Measurements from ENCODE around the gene PLA2G2D. TPM values are rescaled to one million over a fixed set of nuclear protein-coding genes. Genes with fewer than 3 reads are reported as not detected.

PLA2G2D gene
- total and polyA plus RNA-seq, 9 of the 15 experiments (the other 6 are each of a cell fraction or from before 2014, with no cell fraction given) = not detected

DNA sequence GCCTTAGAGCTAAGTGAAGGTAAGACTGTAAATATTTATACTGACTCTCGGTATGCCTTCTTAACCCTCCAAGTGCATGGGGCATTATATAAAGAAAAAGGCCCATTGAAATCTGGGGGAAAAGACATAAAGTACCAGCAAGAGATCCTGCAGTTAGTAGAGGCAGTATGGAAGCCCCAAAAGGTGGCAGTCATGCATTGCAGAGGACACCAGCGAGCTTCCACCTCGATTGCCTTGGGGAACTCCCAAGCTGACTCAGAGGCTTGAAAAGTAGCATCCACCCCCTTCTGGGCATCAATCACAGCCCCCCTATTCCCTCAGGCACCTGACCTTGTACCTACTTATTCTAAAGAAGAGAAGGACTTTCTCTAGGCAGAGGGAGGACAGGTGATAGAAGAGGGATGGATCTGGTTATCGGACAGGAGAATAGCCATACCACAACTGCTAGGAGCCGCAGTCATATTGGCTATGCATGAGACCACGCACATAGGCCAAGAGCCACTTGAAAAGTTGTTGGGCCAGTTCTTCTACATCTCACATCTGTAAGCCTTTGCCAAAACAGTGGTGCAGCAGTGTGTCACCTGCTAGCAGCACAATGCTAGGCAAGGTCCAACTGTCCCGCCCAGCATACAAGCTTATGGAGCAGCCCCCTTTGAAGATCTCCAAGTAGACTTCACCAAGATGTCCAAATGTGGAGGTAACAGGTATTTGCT is 39.2 kb upstream of the PLA2G2D start:
- no peaks in the 10 kb centered on the region for H3K36me3 ChIP-seq (ENCODE audit: control insufficient read depth, insufficient read depth, low read length)
- DNase-seq (ENCODE audit: extremely low read depth in 1 of 4, low spot score in 3 of 4) = no peak
- no peak overlapping the region for H3K4me2 ChIP-seq (ENCODE audit: insufficient read depth, low read length)
- WGBS (ENCODE audit: insufficient coverage, low coverage, missing lambda C conversion rate) = 7% methylated on average over 7 of the region's 7 CpGs
- H4K20me1 ChIP-seq (replicated peaks; ENCODE audit: control insufficient read depth, insufficient read depth, low read length) = no peaks in the 10 kb centered on the region
- H3K4me1 ChIP-seq (replicated peaks in 1 of 2; ENCODE audit: control insufficient read depth in 2 of 2, insufficient read depth in 2 of 2, low read length in 2 of 2) = no peaks in the 10 kb centered on the region
- FAIRE-seq = no peak
- ATAC-seq = no peak
- ChIA-PET POLR2A (interaction anchor here (0.6 kb wide), 1 partner anchor 1379 kb away, joined by 3 read pairs; no protein-coding TSS in a partner anchor), CTCF (ENCODE audit: low intra/inter-chr PET ratio) (no interaction called here)
- no peak overlapping the region for H3K4me3 ChIP-seq
- H3K9ac ChIP-seq (ENCODE audit: insufficient read depth in 1 of 2, low read depth in 2 of 2, low read length in 2 of 2) = no peak overlapping the region
- no peak overlapping the region for H3K27ac ChIP-seq (ENCODE audit: extremely low read depth, low read depth, low read length)
- no TSS peak for BruUV-seq (replicated peaks)
- H3K79me2 ChIP-seq (ENCODE audit: control insufficient read depth, insufficient read depth, low read length) = no peaks in the 10 kb centered on the region
- in situ Hi-C loops (cut with MboI) (no loop called here), intact Hi-C loops (cut with micrococcal nuclease) (no loop called here)
- peaks cover 12% of the 10 kb centered on the region for H3K9me3 ChIP-seq (replicated peaks; ENCODE audit: control insufficient read depth, insufficient read depth, low read depth, low read length)
- H3K9me1 ChIP-seq (ENCODE audit: control insufficient read depth, insufficient read depth, low read length) = no peaks in the 10 kb centered on the region
- H3K27me3 ChIP-seq (ENCODE audit: control insufficient read depth in 2 of 2, insufficient read depth in 2 of 2, low read length in 2 of 2) = peaks cover 0 to 1% of the 10 kb centered on the region in 2 experiments; a peak in 1 of 5 replicates
- no peak overlapping the region for H2AFZ ChIP-seq (ENCODE audit: low read depth, low read length)
- TF ChIP-seq EZH2 (IDR thresholded peaks at IDR 0.05; ENCODE audit: borderline replicate concordance, low read depth, low read length) (no peak), NFIX (CRISPR knock-in tag; IDR thresholded peaks at IDR 0.05; ENCODE audit: low read depth) (no peak), POLR2AphosphoS2 (IDR thresholded peaks at IDR 0.05; ENCODE audit: low read length) (no peak), ZNF124 (CRISPR knock-in tag; IDR thresholded peaks at IDR 0.05) (no peak), RAD21 (CRISPR knock-in tag; conservative IDR thresholded peaks at IDR 0.05 in 1 of 2, IDR thresholded peaks at IDR 0.05 in 1 of 2) (peak in 1 of 2 experiments; percentile 32; a peak in 2 of 4 replicates)
- TF ChIP-seq, protein P1, sequence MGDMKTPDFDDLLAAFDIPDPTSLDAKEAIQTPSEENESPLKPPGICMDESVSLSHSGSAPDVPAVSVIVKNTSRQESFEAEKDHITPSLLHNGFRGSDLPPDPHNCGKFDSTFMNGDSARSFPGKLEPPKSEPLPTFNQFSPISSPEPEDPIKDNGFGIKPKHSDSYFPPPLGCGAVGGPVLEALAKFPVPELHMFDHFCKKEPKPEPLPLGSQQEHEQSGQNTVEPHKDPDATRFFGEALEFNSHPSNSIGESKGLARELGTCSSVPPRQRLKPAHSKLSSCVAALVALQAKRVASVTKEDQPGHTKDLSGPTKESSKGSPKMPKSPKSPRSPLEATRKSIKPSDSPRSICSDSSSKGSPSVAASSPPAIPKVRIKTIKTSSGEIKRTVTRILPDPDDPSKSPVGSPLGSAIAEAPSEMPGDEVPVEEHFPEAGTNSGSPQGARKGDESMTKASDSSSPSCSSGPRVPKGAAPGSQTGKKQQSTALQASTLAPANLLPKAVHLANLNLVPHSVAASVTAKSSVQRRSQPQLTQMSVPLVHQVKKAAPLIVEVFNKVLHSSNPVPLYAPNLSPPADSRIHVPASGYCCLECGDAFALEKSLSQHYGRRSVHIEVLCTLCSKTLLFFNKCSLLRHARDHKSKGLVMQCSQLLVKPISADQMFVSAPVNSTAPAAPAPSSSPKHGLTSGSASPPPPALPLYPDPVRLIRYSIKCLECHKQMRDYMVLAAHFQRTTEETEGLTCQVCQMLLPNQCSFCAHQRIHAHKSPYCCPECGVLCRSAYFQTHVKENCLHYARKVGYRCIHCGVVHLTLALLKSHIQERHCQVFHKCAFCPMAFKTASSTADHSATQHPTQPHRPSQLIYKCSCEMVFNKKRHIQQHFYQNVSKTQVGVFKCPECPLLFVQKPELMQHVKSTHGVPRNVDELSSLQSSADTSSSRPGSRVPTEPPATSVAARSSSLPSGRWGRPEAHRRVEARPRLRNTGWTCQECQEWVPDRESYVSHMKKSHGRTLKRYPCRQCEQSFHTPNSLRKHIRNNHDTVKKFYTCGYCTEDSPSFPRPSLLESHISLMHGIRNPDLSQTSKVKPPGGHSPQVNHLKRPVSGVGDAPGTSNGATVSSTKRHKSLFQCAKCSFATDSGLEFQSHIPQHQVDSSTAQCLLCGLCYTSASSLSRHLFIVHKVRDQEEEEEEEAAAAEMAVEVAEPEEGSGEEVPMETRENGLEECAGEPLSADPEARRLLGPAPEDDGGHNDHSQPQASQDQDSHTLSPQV (IDR thresholded peaks at IDR 0.05) = no peak
- TF ChIP-seq, protein P2, sequence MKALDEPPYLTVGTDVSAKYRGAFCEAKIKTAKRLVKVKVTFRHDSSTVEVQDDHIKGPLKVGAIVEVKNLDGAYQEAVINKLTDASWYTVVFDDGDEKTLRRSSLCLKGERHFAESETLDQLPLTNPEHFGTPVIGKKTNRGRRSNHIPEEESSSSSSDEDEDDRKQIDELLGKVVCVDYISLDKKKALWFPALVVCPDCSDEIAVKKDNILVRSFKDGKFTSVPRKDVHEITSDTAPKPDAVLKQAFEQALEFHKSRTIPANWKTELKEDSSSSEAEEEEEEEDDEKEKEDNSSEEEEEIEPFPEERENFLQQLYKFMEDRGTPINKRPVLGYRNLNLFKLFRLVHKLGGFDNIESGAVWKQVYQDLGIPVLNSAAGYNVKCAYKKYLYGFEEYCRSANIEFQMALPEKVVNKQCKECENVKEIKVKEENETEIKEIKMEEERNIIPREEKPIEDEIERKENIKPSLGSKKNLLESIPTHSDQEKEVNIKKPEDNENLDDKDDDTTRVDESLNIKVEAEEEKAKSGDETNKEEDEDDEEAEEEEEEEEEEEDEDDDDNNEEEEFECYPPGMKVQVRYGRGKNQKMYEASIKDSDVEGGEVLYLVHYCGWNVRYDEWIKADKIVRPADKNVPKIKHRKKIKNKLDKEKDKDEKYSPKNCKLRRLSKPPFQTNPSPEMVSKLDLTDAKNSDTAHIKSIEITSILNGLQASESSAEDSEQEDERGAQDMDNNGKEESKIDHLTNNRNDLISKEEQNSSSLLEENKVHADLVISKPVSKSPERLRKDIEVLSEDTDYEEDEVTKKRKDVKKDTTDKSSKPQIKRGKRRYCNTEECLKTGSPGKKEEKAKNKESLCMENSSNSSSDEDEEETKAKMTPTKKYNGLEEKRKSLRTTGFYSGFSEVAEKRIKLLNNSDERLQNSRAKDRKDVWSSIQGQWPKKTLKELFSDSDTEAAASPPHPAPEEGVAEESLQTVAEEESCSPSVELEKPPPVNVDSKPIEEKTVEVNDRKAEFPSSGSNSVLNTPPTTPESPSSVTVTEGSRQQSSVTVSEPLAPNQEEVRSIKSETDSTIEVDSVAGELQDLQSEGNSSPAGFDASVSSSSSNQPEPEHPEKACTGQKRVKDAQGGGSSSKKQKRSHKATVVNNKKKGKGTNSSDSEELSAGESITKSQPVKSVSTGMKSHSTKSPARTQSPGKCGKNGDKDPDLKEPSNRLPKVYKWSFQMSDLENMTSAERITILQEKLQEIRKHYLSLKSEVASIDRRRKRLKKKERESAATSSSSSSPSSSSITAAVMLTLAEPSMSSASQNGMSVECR (CRISPR knock-in tag; IDR thresholded peaks at IDR 0.05) = no peak
- TF ChIP-seq, protein P3, sequence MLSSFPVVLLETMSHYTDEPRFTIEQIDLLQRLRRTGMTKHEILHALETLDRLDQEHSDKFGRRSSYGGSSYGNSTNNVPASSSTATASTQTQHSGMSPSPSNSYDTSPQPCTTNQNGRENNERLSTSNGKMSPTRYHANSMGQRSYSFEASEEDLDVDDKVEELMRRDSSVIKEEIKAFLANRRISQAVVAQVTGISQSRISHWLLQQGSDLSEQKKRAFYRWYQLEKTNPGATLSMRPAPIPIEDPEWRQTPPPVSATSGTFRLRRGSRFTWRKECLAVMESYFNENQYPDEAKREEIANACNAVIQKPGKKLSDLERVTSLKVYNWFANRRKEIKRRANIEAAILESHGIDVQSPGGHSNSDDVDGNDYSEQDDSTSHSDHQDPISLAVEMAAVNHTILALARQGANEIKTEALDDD (IDR thresholded peaks at IDR 0.05) = no peak
- TF ChIP-seq, protein P4, sequence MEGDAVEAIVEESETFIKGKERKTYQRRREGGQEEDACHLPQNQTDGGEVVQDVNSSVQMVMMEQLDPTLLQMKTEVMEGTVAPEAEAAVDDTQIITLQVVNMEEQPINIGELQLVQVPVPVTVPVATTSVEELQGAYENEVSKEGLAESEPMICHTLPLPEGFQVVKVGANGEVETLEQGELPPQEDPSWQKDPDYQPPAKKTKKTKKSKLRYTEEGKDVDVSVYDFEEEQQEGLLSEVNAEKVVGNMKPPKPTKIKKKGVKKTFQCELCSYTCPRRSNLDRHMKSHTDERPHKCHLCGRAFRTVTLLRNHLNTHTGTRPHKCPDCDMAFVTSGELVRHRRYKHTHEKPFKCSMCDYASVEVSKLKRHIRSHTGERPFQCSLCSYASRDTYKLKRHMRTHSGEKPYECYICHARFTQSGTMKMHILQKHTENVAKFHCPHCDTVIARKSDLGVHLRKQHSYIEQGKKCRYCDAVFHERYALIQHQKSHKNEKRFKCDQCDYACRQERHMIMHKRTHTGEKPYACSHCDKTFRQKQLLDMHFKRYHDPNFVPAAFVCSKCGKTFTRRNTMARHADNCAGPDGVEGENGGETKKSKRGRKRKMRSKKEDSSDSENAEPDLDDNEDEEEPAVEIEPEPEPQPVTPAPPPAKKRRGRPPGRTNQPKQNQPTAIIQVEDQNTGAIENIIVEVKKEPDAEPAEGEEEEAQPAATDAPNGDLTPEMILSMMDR (IDR thresholded peaks at IDR 0.05 in 2 of 3, conservative IDR thresholded peaks at IDR 0.05 in 1 of 3; ENCODE audit: insufficient read depth in 2 of 3, low read depth in 1 of 3, low read length in 3 of 3) = peak in 1 of 3 experiments; percentile 17; a peak in 1 of 6 replicates
